Sigmoid colon (tissue), 4 donors: ENCODE measurements around the gene RARG.

Experiments used
- POLR2A ChIP-seq, 2 donors: fragments of 450-650 bp; IDR thresholded peaks; one replicate each; pipeline ENCODE4 v1.6.1; 2016; ENCODE audit warnings: antibody characterized with exemption in 2 of 2, mild to moderate bottlenecking in 2 of 2, moderate library complexity in 2 of 2
- POLR2AphosphoS5 ChIP-seq, 4 donors: sonication (generic); formaldehyde crosslinking; IDR thresholded peaks; one replicate each; pipeline ENCODE4 v1.6.1; 2017; ENCODE audit warnings: antibody characterized with exemption in 4 of 4
- TF ChIP-seq, protein P1 (sequence below), 4 experiments: fragments of 450-650 bp in 3 of 4; fragments of 200-600 bp in 1 of 4; IDR thresholded peaks; one replicate each; pipeline ENCODE4 v1.5.1; 2016 to 2019; ENCODE audit warnings: antibody characterized with exemption in 4 of 4, mild to moderate bottlenecking in 3 of 4, moderate library complexity in 2 of 4

DNA sequence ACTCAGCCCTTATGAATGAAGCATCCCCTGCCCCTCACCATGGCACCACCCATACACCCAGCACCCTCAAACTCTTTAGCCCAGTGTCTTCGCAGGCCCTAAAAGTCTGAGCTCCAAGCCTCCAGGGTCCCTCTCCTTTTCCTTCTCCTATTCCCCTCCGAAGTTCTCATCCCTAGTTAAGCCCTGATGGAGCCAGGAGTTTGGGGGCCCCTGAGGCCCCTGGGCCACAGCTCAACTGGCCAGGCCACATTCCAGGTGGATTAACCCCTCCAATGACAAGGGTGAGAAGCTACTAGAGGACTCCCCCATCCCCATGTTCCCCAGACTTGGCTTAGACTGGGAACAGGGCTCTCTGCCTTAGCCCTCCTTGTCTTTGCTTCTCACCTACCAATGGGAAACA lies 2.6 kb downstream of the RARG start:
- TF ChIP-seq, protein P1, sequence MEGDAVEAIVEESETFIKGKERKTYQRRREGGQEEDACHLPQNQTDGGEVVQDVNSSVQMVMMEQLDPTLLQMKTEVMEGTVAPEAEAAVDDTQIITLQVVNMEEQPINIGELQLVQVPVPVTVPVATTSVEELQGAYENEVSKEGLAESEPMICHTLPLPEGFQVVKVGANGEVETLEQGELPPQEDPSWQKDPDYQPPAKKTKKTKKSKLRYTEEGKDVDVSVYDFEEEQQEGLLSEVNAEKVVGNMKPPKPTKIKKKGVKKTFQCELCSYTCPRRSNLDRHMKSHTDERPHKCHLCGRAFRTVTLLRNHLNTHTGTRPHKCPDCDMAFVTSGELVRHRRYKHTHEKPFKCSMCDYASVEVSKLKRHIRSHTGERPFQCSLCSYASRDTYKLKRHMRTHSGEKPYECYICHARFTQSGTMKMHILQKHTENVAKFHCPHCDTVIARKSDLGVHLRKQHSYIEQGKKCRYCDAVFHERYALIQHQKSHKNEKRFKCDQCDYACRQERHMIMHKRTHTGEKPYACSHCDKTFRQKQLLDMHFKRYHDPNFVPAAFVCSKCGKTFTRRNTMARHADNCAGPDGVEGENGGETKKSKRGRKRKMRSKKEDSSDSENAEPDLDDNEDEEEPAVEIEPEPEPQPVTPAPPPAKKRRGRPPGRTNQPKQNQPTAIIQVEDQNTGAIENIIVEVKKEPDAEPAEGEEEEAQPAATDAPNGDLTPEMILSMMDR (IDR thresholded peaks at IDR 0.05) = no peak
- no peak for TF ChIP-seq POLR2AphosphoS5 (IDR thresholded peaks at IDR 0.05)
- no peak for TF ChIP-seq POLR2A (IDR thresholded peaks at IDR 0.05)
